GM21526 (cell line): ENCODE data around the gene RAB26.
"Not testable (repeated sequence)": the region's sequence is repeated elsewhere in the genome, so short reads cannot be mapped to it uniquely, and the experiment has no call there.

Experiments
- ATAC-seq: cut with Tn5 transposase; IDR thresholded peaks from one replicate; pipeline ENCODE4 v1.9.1; 2021; ENCODE audit warnings: moderate library complexity; ENCODE audit not compliant: unreplicated experiment, low FRiP score

Gene RAB26

DNA sequence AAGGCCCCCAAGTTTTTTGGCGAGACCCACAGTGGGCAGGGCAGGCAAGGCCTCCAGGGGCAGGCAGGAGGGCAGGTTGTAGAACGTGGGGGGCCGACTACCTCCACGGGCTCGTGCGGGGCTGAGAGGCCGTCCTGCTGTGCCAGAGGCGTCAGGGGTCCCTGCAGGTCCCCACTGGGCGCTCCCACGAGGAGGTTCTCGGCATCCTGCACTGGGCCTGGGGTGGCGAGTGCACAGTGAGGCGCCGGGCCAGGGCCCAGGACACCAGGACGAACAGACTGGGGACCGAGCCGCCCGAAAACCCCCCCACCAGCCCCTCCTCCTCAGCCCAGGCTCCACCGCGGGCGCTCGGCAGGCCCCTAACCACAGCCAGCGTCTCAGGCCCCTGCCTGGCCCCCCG is 32.0 kb upstream of the RAB26 start:
- not testable (repeated sequence) for ATAC-seq

DNA sequence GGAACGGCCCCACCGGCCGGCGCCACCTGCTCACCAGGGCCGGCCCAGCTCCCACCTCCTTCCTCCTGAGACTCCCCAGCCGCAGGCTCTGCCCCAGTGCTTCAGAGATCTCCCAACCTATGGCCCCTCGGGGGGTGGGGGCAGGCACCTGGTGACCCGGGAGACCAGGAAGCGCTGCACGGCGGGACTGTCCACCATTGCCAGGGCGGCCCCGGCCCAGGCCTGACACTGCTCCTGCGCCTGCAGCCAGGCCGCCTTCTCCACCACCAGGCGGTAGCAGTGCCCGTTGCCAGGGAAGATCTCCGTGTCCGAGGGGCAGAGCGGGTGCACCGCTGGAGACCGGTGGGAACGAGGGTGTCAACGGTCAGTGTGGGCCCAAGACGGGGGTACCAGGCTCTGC is 31.1 kb upstream of the RAB26 start:
- not testable (repeated sequence) for ATAC-seq

DNA sequence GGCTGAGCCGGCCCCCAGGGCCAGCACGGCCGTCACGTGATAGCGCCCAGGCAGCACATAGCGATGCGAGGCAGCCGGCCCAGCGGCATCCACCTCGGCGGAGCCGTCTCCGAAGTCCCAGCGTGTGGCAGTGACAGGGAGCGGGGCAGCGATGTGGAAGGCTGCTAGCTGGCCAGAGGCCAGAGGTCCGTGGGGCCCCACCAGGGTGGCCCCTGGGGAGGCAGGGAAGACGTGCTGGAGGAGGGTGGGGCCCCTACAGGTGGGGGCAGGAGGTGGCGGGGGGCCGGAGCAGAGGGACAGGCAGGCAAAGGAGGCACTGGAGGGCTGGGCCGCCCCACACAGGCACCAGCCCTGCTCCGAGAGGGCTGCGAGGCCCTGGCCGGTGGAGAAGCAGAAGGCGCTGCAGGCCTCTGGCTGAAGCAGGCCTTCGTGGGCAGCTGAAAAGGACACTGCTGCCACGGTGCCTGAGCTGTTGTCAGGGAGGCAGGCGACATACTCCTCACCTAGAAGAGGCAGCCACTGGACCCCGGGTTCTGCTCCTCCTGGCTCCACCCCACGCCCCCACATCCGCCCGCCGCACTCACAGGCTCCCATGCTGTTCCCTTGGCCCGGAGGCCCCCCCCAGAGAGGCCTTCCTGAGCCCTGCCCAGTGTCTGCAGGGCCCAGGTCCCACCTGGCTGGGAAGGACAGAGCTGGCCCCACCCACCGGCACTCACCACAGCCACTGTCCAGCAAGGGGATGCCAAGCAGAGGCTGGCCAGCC is 30.3 kb upstream of the RAB26 start:
- not testable (repeated sequence) for ATAC-seq

DNA sequence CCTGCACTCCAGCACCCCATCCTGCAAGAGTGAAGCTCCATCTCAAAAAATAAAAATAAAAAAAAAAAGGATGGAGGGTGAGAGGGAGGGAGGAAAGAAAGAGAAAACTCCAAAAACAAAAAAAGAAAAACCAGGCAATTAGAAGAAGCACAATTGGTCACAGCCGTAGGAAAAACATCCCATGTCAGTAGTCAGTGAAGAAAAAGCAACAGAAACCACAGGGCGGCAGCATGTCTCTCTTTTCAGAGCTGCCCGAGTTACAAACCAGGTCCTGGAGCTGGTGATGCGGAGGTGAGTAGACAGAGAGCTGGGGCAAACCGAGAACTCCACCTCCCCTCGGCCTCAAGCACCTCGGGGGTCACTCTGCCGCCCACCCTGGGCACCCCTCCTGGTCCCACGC is 27.1 kb upstream of the RAB26 start:
- ATAC-seq, result not testable (repeated sequence)

DNA sequence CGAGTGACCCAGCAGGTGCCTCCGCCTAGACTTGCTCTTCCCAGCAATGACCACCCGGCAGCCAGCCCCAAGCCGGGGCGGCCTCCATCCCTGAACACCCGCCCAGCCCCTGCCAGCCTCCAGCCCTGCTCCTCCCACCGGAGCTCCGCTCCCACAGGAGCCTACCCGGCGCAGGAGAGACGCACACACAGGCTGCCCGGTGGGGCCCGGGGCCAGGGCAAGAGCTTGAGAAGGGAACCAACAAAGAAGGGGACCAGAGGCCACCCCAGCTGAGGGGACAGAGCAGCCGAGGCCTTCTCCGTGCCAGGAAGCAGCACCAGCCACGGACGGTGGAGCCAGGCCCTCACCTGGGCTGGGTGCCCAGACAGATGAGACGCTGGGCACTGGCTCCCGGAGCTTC is 26.6 kb upstream of the RAB26 start:
- ATAC-seq, result no peak

DNA sequence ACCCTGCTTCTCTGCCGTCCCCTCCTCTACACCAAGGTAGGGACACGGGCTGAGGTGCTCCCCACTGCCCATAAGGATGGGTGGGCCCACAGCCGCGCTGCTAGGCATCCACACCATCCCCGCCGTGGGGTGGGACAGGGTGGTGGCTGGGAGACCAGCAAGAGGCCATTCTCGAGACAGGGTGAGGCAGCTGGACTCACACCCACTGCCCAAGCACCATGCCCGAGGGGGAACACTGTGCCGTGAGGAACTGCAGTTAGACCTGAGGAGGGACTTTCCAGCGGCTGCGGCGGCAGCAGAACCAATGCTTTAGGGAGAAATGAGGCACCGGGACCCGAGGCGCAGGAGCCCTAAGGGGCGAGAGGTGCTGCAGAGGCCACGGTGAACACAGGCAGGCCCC is 26.0 kb upstream of the RAB26 start:
- no peak for ATAC-seq

DNA sequence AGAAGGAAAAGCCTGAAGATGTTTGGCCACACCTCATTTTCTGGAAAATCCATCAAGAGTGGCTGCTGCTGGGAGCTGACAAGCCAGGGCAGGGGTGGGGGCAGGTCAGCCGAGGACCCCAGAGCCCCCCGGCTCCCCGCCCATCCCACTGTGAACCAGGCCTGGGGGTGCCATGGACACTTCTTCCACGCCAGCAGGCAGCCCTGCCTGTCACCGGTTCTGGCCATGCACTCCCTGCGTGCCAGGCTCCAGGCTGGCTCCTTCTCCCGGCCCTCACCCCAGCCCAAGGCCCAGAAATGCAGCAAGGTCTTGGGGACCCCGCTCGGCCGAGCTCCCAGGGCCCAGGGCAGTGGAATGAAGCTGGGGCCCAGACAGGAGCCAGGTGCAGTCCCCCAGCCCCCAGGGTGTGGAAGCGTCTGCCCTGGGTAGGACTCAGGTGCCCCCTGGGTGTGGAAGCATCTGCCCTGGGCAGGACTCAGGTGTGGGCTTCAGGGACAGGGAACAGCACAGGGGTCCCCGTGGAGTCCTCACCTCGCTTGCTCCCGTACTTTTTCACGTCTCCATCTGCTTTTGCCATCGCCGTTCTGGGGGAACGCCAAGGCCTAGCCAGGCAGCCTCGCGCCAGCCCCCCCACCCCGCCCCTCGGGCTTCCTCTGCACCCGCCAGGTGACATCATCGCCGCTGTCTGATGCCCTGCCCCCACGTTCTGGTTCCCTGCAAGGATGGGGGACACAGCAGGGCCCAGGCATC is 25.3 kb upstream of the RAB26 start:
- ATAC-seq, result not testable (repeated sequence)

DNA sequence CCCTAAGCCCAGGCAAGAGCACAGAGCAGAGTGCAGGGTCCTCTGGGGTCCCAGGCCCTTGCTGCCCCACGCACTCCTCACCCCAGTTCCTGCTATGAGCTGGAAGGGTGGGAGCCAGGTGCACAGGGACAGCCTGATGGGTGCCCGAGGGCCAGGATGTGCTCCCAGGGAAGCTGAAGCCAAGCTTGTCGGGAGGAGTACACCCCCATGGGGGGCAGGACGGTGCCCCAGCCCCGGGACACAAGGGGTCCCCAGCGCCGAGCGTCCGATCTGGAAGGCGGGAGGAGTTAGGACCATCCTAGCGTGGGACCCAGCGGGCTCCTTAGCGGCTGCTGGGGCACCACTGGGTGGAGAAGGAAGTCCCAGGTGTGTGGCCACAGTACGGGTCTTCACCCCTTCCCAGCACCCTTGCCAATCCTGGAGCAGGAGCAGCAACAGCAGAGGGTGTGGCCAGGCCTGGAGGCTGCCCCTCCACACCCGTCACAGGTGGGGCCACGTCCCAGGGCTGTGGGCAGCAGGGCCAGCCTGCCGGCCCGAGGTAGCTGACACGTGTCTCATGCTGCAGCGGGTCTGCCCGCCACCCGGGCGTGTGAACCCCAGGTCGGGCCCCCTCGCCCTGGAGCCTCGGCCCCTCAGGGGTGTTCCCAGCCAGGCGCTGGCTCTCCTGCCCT is 24.6 kb upstream of the RAB26 start:
- ATAC-seq, result not testable (repeated sequence)

DNA sequence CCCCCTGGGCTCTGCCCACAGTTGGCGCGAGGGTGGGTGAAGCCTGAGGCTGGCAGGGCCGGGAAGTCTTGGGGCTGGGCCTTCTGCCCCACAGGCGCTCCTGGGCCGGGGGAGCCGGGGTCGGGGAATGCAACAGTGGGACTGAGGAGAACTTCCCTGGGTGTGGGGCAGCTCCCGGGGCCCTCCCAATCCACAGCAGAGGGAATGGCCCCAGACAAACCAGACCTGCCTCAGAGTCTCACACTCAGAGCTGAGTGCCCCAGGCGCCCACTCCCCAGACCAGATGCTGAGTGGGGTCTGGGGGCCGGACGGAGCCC is 24.1 kb upstream of the RAB26 start:
- not testable (repeated sequence) for ATAC-seq

DNA sequence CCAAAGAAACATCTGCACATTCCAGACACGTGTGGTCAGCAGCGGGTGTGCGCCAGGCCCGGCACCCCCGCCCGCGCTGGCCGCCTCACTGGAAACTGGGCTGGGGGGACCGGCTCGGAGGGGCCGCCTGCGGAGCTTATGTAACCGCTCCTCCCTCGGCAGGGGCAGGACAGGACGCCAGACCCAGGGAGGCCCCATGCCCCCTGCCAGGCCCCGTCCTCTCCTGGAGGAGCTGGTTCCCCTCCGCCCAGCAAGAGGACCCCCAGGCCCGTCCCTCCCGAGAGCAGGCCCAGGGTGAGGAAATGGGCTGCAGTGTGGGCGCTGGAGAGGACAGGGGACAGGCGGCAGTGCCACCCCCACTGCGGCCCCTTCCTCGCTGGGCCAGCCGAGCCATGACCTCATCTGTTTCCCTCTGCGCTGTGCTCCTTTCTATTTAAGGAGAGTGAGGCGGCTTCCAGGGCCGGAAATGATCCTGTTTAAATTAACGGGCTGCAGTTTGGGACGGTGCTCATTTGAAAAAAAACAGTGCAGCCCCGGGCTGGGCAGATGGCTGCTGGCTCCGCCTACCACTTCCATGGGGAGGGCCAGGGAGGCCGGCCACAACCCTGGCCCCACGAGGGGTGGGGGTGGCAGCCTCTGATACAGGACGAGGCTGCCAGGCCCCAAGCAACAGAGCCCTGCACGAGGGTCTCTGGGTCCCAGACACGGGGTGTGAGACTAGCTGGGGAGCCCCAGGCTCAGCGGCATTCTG is 23.6 kb upstream of the RAB26 start:
- ATAC-seq, result not testable (repeated sequence)

DNA sequence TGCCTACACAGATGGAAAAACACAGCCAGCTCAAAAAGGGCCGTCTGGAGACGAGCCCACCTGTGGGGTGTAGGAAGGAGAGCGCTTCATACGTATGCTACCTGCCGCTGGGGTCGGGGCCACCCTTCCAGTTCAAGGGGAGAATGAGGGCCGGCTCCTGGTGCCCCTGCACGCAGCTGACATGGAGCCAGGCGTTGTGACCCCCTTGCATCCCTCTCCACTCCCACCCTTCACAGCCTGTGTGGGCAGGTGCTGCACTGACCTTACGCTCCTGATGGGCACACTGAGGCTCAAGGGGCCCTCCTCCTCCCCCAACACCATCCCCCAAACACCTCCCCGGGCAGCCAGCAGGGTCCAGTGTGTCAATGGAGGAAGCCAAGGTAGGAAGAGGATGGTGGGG is 22.8 kb upstream of the RAB26 start:
- ATAC-seq, result not testable (repeated sequence)

DNA sequence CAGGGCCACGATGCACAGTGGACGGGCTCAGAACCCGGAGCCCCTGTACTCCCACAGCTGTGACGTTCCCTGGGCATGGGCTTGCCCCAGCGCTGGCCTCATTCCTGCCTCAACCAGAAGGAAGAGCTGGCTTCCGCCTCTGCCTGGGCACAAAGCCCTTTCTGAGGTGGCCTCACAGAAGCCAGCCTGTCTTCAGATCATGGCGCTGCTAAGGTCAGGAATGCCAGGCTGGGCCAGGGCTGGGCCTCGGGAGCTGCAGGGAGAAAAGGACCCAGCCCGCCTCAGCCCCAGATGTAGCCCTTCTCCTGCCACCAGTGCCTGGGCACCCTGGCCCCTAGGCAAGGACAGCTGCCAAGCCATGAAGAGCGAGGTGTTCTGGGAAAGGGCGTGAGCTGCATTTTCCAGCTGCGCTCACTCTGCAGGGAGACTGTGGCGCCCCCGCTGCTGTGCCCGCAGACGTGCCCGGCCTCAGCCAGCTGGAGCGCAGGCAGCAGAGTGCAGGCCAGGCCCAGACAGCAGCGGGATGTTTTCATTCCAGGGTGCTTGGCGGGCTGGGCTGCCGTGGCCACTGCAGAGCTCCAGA is 22.2 kb upstream of the RAB26 start:
- ATAC-seq, result not testable (repeated sequence)

DNA sequence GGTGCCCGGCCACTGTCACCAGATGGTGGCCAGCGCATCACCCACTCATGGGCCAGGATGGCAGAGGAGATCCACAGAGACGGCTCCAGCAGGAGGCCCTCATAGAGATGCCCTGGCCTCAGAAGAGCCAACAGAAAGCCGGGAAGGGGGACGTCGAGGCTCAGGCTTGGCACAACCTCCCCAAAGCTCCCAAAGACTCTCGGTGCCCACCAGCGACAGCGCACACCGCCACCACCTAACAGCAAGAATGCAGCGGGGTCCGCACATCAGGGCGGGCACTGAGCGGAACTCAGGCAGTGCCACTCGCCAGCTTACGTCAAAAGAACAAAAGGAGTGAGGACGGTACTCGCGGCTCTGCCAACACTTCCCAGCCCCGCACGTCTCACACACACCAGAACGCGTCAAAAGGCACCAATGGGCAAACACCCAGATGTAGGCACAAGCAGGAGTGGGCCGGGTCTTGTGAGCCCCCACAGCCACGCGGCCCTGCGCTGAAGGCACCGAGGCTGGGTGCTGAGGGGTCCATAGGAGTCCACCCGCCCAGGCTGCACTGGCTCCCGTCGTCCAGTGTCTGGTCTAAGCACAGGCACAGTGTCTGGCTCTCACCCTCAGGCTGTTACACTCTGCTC is 21.4 kb upstream of the RAB26 start:
- not testable (repeated sequence) for ATAC-seq

DNA sequence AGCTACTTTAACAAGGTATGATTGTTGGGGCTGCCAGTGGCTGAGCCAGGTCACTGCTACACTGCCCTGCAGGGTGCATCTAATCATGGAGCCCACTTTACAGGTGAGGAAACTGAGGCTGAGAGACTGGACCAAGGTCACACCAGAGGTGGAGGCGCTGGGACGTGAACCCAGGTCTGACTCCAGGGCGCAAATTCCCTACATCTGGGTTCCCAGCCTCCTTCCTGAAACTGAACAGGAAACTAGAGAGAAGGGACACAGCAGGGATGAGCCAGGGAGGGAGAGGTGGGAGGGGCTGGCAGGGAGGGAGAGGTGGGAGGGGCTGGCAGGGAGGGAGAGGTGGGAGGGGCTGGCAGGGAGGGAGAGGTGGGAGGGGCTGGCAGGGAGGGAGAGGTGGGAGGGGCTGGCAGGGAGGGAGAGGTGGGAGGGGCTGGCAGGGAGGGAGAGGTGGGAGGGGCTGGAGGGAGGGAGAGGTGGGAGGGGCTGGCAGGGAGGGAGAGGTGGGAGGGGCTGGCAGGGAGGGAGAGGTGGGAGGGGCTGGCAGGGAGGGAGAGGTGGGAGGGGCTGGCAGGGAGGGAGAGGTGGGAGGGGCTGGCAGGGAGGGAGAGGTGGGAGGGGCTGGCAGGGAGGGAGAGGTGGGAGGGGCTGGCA is 20.7 kb upstream of the RAB26 start:
- ATAC-seq, result not testable (repeated sequence)

DNA sequence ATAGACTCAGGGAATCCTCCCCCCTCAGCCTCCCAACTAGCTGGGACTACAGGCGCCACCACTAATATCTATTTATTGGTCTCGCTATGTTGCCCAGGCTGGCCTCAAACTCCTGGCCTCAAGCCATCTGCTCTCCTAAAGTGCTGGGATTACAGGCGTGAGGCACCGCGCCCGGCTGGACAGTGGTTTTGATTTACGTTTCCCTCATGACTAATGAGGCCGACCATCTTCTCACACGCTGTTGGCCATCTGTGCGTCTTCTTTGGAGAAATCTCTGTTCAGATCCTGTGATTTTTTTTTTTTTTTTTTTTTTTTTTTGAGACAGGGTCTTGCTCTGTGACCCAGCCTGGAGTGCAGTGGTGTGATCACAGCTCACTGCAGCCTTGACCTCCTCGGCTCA is 19.2 kb upstream of the RAB26 start:
- ATAC-seq, result not testable (repeated sequence)

DNA sequence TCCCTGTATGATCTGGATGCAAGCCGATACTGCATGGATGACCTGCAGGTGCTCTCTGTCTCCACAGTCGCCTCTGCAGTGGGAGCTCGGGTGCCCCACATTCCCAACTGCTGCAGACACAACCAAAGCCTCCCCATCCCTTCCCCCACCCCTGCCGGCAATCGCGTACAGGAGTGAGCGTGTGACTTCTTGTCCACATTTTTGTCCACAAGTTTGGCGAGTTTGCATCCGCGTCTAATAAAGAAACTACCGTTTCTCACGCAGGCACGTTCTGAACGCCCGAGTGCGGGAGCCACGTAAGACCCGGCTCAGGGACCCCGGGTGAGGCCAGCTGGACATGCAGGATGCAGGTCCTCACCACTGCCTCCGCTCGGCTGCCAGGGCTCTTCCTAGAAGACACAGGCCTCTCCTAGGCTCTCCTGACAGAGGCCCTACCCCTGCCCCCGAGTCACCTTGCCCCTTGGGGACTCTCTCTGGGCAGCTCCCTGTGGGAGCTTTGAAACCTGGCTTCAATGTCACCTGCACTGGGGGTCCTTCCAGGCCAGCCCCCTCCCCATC is 18.5 kb upstream of the RAB26 start:
- not testable (repeated sequence) for ATAC-seq

DNA sequence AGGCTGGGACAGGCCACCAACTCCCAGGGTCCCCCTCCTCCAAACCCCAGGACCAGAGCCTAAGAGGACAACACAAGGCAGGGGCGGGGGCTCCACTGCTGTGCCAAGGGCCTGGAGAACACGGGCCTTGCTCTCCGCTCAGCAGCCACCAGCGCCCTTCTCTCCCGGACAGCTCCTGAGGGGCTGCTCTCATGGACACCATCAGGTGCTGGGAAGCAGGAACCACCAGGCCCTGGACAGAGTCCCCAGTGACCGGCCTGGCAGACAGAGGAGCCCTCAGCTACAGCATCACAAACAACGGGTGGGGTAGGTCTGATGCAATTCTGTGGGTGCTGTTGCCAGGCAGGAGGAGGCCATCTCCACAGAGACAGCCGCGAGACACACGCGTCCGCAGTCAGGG is 14.6 kb upstream of the RAB26 start:
- ATAC-seq, result not testable (repeated sequence)

DNA sequence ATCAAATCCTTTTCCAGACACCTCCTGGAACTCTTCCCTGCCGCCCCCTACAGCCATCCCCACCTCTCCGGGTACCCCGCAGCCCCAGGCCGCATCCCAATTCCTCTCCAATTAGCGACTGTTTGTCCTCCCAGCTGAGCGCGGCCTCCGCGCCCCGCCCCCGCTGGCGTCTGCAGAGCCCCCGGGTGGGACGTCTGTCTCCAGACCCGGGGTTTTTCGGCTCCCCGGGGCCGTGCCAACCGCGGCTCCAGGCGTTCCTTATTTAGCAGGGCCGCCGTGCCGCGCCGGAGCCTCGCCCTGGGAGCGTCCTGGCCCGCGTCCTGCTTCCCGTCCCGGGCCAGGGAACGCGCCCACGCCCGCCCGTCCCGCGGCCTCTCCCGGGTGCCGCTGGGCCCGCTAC is 13.4 kb upstream of the RAB26 start:
- ATAC-seq, result not testable (repeated sequence)
